ENCODE data around the gene SAE1. TPM values are rescaled to one million over a fixed set of nuclear protein-coding genes. Genes with fewer than 3 reads are reported as not detected.
A peak's percentile ranks its signal among the peaks of the same experiment; 100 is the strongest.

SAE1 gene
- total and polyA plus RNA-seq, 10 of the 15 experiments (the other 5 are each of a cell fraction or from before 2014, with no cell fraction given): 62.0 to 246 (median 148) TPM

GRCh38 chr19:47157431-47158321 is 27.0 kb downstream of the SAE1 start (continued):
- TF ChIP-seq E4F1 (IDR thresholded peaks at IDR 0.05; ENCODE audit: borderline replicate concordance, partially characterized antibody): no peak
- no peak for TF ChIP-seq ZNF217 (IDR thresholded peaks at IDR 0.05)
- no peak for TF ChIP-seq NKRF (conservative IDR thresholded peaks at IDR 0.05)
- TF ChIP-seq CHD4 (IDR thresholded peaks at IDR 0.05): no peak
- no peak for TF ChIP-seq ZNF384 (IDR thresholded peaks at IDR 0.05; ENCODE audit: borderline replicate concordance, low read depth, low read length)
- no peak for TF ChIP-seq E2F8 (IDR thresholded peaks at IDR 0.05; ENCODE audit: low read depth, partially characterized antibody)
- no peak for TF ChIP-seq EP300 (IDR thresholded peaks at IDR 0.05; ENCODE audit: borderline replicate concordance in 1 of 2, control insufficient read depth in 1 of 2, low read depth in 2 of 2, low read length in 2 of 2)
- no peak for TF ChIP-seq CBX3 (IDR thresholded peaks at IDR 0.05; ENCODE audit: borderline replicate concordance, low read depth)
- no peak for TF ChIP-seq ZSCAN29 (IDR thresholded peaks at IDR 0.05)
- TF ChIP-seq ZBTB4 (CRISPR knock-in tag; IDR thresholded peaks at IDR 0.05): no peak
- TF ChIP-seq MYB (IDR thresholded peaks at IDR 0.05; ENCODE audit: borderline replicate concordance, low read depth, low read length): no peak
- 0 out of 4 replicates have a peak, but pooled peaks of 1 of the 2 experiments have one; percentile 25 for TF ChIP-seq ETV6 (conservative IDR thresholded peaks at IDR 0.05 in 1 of 2, IDR thresholded peaks at IDR 0.05 in 1 of 2; ENCODE audit: borderline replicate concordance in 1 of 2, low read depth in 1 of 2)
- TF ChIP-seq IKZF2 (IDR thresholded peaks at IDR 0.05): peak; percentile 32 to 43; a peak in 3 of 4 replicates
- TF ChIP-seq ELK1 (IDR thresholded peaks at IDR 0.05; ENCODE audit: low read depth, low read length): no peak
- no peak for TF ChIP-seq EGR1 (IDR thresholded peaks at IDR 0.05; ENCODE audit: borderline replicate concordance in 1 of 2, low read depth in 2 of 2, low read length in 2 of 2)

Data from GM12878 (cell line).